T-helper 2 cell treated with Interferon-gamma antibody and Interleukin-4, amounts not matched to agents 100 ng/mL and 5 ng/mL, for 36 hours (primary cell): ENCODE data around the gene SOX5. TPM values are rescaled to one million over a fixed set of nuclear protein-coding genes. Genes with fewer than 3 reads are reported as not detected.
"Not testable (repeated sequence)": the region's sequence is repeated elsewhere in the genome, so short reads cannot be mapped to it uniquely, and the experiment has no call there.

Source experiments
- intact Hi-C: fragments of 100-400 bp; cut with micrococcal nuclease; formaldehyde crosslinking; loops from one replicate; pipeline ENCODE4 v1.15.1; 2023
- total RNA-seq: library from RNA; stranded (reverse); gene quantifications from 2 replicates; pipeline ENCODE4 v1.2.3, GENCODE V29; 2022

SOX5 gene
- total RNA-seq, 1 donor from 2014 or later: not detected

GRCh38 chr12:23757541-23757962 lies 191.9 kb downstream of the SOX5 start:
- intact Hi-C loops: no loop called here

- intact Hi-C loops: no loop called here
These were observed 193.1 kb downstream of the SOX5 start for GRCh38 chr12:23756416-23756815.

- intact Hi-C loops: no loop called here
These were observed 195.7 kb downstream of the SOX5 start for GRCh38 chr12:23753628-23754365.

- intact Hi-C loops: no loop called here
These were observed 197.2 kb downstream of the SOX5 start for GRCh38 chr12:23752245-23752644.

GRCh38 chr12:23751641-23752040 lies 197.8 kb downstream of the SOX5 start:
- intact Hi-C loops: no loop called here

GRCh38 chr12:23750923-23751322 lies 198.5 kb downstream of the SOX5 start:
- intact Hi-C loops: no loop called here

- intact Hi-C loops: no loop called here
These were observed 204.8 kb downstream of the SOX5 start for GRCh38 chr12:23744696-23745095.

- intact Hi-C loops: no loop called here
These were observed 206.9 kb downstream of the SOX5 start for GRCh38 chr12:23742574-23742973.

- intact Hi-C loops: no loop called here
These were observed 218.0 kb downstream of the SOX5 start for GRCh38 chr12:23731493-23731892.

- intact Hi-C loops: no loop called here
These were observed 218.4 kb downstream of the SOX5 start for GRCh38 chr12:23731035-23731434.

- intact Hi-C loops: no loop called here
These were observed 220.1 kb downstream of the SOX5 start for GRCh38 chr12:23729359-23729758.

GRCh38 chr12:23726646-23727045 lies 222.8 kb downstream of the SOX5 start:
- intact Hi-C loops: no loop called here

GRCh38 chr12:23722655-23723054 lies 226.8 kb downstream of the SOX5 start:
- intact Hi-C loops: no loop called here

GRCh38 chr12:23721268-23721667 lies 228.2 kb downstream of the SOX5 start:
- intact Hi-C loops: no loop called here

GRCh38 chr12:23719493-23719892 lies 230.0 kb downstream of the SOX5 start:
- intact Hi-C loops: no loop called here

GRCh38 chr12:23710361-23710760 lies 239.1 kb downstream of the SOX5 start:
- intact Hi-C loops: not testable (repeated sequence)

GRCh38 chr12:23708185-23708837 lies 241.2 kb downstream of the SOX5 start:
- intact Hi-C loops: no loop called here

- intact Hi-C loops: no loop called here
These were observed 242.2 kb downstream of the SOX5 start for GRCh38 chr12:23707270-23707669.

GRCh38 chr12:23704992-23705943 lies 244.2 kb downstream of the SOX5 start:
- intact Hi-C loops: no loop called here

- intact Hi-C loops: no loop called here
These were observed 246.4 kb downstream of the SOX5 start for GRCh38 chr12:23703051-23703450.

- intact Hi-C loops: no loop called here
These were observed 250.4 kb downstream of the SOX5 start for GRCh38 chr12:23699031-23699430.

- intact Hi-C loops: no loop called here
These were observed 254.6 kb downstream of the SOX5 start for GRCh38 chr12:23694920-23695319.
